Astrocyte of the cerebellum (primary cell): ENCODE results near the gene WASF3.

Experiments used
- DNase-seq: peaks from one replicate; pipeline ENCODE4 v3.0.0-alpha.2; 2011; ENCODE audit warnings: low read depth
- H3K4me3 ChIP-seq: 2 replicates; pipeline ENCODE4 v1.5.1; 2011; ENCODE audit warnings: mild to moderate bottlenecking, low read depth, low read length, moderate library complexity
- CTCF ChIP-seq: IDR thresholded peaks from 2 replicates; pipeline ENCODE4 v1.5.1; 2012; ENCODE audit warnings: low read length, low read depth, moderate library complexity, mild to moderate bottlenecking; ENCODE audit errors: missing control alignments
- in situ Hi-C: cut with HindIII; loops from 2 replicates; pipeline ENCODE4 v1.10.0; 2017; ENCODE audit warnings: low sequenced_read_pairs

The WASF3 gene

GRCh38 chr13:26708007-26708297 lies 150.5 kb downstream of the WASF3 start:
- H3K4me3 ChIP-seq: no peak overlapping the region
- DNase-seq: no peak
- in situ Hi-C loops: no loop called here
- no peak for TF ChIP-seq CTCF

- TF ChIP-seq CTCF: no peak
- DNase-seq: no peak
- in situ Hi-C loops: no loop called here
- H3K4me3 ChIP-seq: no peak overlapping the region
Observed at GRCh38 chr13:26709461-26709860, 152.0 kb downstream of the WASF3 start.

- TF ChIP-seq CTCF: no peak
- in situ Hi-C loops: no loop called here
- H3K4me3 ChIP-seq: no peak overlapping the region
- DNase-seq: no peak
Observed at GRCh38 chr13:26710166-26710565, 152.7 kb downstream of the WASF3 start.

GRCh38 chr13:26711211-26711610 lies 153.7 kb downstream of the WASF3 start:
- H3K4me3 ChIP-seq: no peak overlapping the region
- in situ Hi-C loops: no loop called here
- TF ChIP-seq CTCF: no peak
- DNase-seq: no peak

GRCh38 chr13:26713341-26713740 lies 155.9 kb downstream of the WASF3 start:
- H3K4me3 ChIP-seq: no peak overlapping the region
- in situ Hi-C loops: no loop called here
- no peak for TF ChIP-seq CTCF
- no peak for DNase-seq

GRCh38 chr13:26716984-26717383 lies 159.5 kb downstream of the WASF3 start:
- DNase-seq: no peak
- TF ChIP-seq CTCF: no peak
- no peak overlapping the region for H3K4me3 ChIP-seq
- in situ Hi-C loops: no loop called here

GRCh38 chr13:26718146-26718545 lies 160.7 kb downstream of the WASF3 start:
- in situ Hi-C loops: no loop called here

More at GRCh38 chr13:26718146-26718545, 160.7 kb downstream of the WASF3 start:
- no peak for TF ChIP-seq CTCF
- no peak for DNase-seq
- no peak overlapping the region for H3K4me3 ChIP-seq
